ENCODE data around the gene RFX3. TPM values are rescaled to one million over a fixed set of nuclear protein-coding genes. Genes with fewer than 3 reads are reported as not detected.

RFX3 gene
- total RNA-seq, 1 donor from 2014 or later = 61.6 TPM

DNA sequence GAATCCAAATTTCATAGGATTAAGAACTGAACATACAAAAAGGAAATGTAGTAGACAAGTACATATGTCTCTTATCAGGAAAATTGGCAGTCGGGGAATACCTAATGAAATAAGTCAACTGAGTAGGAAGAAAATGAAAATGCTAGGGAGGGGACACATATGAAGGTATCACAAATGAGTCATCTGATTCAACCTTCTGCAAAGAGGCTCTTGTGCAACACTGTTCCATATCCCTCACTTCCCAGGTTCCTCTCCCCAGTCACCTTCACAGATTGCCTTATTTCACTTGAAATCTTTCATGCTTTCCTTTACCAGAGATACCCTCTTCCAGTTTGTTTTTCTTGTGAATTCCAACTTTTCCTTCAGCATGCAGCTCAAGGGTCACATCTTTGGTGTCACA lies 139.0 kb downstream of the RFX3 start:
- Mint-ChIP-seq H3K4me1 (ENCODE audit: low read depth, unreplicated experiment) (peaks cover 2% of the 10 kb centered on the region), H3K9me3 (ENCODE audit: unreplicated experiment) (peaks cover 3% of the 10 kb centered on the region), H3K4me3 (ENCODE audit: unreplicated experiment) (no peak overlapping the region), H3K36me3 (ENCODE audit: unreplicated experiment) (peaks cover 24% of the 10 kb centered on the region), H3K27ac (ENCODE audit: unreplicated experiment) (no peak overlapping the region), H3K27me3 (ENCODE audit: unreplicated experiment) (no peaks in the 10 kb centered on the region)
- TF ChIP-seq, protein P1, sequence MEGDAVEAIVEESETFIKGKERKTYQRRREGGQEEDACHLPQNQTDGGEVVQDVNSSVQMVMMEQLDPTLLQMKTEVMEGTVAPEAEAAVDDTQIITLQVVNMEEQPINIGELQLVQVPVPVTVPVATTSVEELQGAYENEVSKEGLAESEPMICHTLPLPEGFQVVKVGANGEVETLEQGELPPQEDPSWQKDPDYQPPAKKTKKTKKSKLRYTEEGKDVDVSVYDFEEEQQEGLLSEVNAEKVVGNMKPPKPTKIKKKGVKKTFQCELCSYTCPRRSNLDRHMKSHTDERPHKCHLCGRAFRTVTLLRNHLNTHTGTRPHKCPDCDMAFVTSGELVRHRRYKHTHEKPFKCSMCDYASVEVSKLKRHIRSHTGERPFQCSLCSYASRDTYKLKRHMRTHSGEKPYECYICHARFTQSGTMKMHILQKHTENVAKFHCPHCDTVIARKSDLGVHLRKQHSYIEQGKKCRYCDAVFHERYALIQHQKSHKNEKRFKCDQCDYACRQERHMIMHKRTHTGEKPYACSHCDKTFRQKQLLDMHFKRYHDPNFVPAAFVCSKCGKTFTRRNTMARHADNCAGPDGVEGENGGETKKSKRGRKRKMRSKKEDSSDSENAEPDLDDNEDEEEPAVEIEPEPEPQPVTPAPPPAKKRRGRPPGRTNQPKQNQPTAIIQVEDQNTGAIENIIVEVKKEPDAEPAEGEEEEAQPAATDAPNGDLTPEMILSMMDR (IDR thresholded peaks at IDR 0.05; ENCODE audit: partially characterized antibody, unreplicated experiment) = no peak
- no peak for DNase-seq

DNA sequence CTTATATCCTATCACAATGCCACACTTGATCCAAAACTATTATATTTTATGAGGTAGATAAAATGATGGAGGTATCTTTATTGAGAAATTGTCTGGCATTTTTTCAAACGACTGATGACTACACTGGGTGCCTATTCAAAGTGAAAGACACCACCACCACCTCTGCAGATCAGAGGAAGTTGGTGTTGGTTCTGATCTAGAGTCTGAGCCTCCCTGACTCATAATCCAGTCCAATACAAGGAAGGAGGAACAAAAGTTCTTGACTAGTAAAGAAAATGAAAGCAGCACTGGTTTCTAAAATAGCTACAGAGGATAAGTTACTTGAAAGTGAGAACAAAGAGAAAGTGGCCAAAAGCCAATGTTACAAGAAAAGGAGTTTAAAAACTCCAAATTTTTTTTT lies 139.9 kb downstream of the RFX3 start:
- no peak for DNase-seq
- Mint-ChIP-seq H3K9me3 (ENCODE audit: unreplicated experiment) (peaks cover 3% of the 10 kb centered on the region), H3K4me1 (ENCODE audit: low read depth, unreplicated experiment) (no peaks in the 10 kb centered on the region), H3K36me3 (ENCODE audit: unreplicated experiment) (peaks cover 15% of the 10 kb centered on the region), H3K27me3 (ENCODE audit: unreplicated experiment) (no peaks in the 10 kb centered on the region), H3K4me3 (ENCODE audit: unreplicated experiment) (no peak overlapping the region), H3K27ac (ENCODE audit: unreplicated experiment) (no peak overlapping the region)
- TF ChIP-seq, protein P1 (IDR thresholded peaks at IDR 0.05; ENCODE audit: partially characterized antibody, unreplicated experiment) = no peak

DNA sequence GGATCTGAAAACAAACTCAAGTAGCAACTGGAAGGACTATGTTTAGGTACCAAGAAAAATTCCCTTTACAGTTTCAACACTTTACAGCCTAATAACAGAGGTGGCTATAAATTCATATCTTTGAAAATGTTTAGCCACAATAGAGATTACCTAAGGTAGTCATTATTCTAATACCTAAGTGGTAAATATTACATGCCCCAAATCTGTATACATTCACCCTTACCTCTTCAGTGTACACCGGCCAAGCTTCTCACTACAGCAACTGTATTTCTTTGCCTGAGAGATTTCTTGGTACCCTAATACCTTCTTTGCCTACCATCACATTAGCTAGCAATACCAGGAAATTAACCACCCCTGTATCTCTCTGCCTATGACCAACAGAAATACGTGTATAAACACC lies 154.0 kb downstream of the RFX3 start:
- H3K27me3 Mint-ChIP-seq (ENCODE audit: unreplicated experiment) = peaks cover 4% of the 10 kb centered on the region
- peaks cover 8% of the 10 kb centered on the region for H3K4me1 Mint-ChIP-seq (ENCODE audit: low read depth, unreplicated experiment)
- no peak for DNase-seq
- no peak overlapping the region for H3K27ac Mint-ChIP-seq (ENCODE audit: unreplicated experiment)
- no peak overlapping the region for H3K4me3 Mint-ChIP-seq (ENCODE audit: unreplicated experiment)
- TF ChIP-seq, protein P1 (IDR thresholded peaks at IDR 0.05; ENCODE audit: partially characterized antibody, unreplicated experiment) = no peak
- H3K9me3 Mint-ChIP-seq (ENCODE audit: unreplicated experiment) = peaks cover 3% of the 10 kb centered on the region
- H3K36me3 Mint-ChIP-seq (ENCODE audit: unreplicated experiment) = no peaks in the 10 kb centered on the region

DNA sequence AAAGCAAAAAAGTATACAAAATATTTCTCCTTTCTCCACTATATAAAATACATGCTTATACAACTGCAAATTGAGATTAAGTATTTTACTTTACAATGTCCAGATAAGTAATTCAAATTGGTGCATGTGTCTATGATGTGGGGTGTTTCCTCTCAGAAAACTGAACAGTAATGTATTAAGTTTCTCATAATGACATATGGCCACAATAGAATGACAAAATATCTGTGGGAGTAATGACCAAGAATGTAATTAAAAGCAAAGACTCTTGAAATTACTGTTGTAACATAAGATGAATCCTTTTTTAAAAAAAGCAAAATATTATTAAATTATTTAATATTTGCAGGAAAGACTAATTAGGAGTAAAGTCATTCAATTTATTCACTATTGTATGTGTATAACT lies 155.1 kb downstream of the RFX3 start:
- Mint-ChIP-seq H3K36me3 (ENCODE audit: unreplicated experiment) (no peaks in the 10 kb centered on the region), H3K27ac (ENCODE audit: unreplicated experiment) (no peak overlapping the region), H3K27me3 (ENCODE audit: unreplicated experiment) (peaks cover 2% of the 10 kb centered on the region), H3K9me3 (ENCODE audit: unreplicated experiment) (peaks cover 3% of the 10 kb centered on the region), H3K4me3 (ENCODE audit: unreplicated experiment) (no peak overlapping the region), H3K4me1 (ENCODE audit: low read depth, unreplicated experiment) (peaks cover 8% of the 10 kb centered on the region)
- TF ChIP-seq, protein P1 (IDR thresholded peaks at IDR 0.05; ENCODE audit: partially characterized antibody, unreplicated experiment) = no peak
- DNase-seq = no peak

DNA sequence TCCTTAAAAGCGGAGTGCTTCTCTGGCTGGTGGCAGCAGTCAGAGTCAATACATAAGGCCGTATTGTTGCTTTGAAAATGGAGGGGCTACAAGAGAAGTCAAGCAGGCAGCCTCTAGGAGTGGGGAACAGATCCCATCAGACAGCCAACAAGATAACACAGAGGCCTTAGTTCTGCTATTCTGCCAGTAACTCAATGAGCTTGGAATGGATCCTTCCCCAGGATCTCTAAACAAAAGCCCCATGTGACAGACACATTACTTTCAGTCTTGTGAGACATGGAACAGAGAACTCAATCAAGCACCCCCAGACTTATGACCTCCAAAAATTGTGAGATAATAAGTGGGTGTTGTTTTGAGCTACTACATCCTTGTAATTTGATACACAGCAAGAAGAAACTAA lies 158.6 kb downstream of the RFX3 start:
- no peaks in the 10 kb centered on the region for H3K36me3 Mint-ChIP-seq (ENCODE audit: unreplicated experiment)
- TF ChIP-seq, protein P1 (IDR thresholded peaks at IDR 0.05; ENCODE audit: partially characterized antibody, unreplicated experiment) = no peak
- H3K9me3 Mint-ChIP-seq (ENCODE audit: unreplicated experiment) = peaks cover 3% of the 10 kb centered on the region
- peaks cover 11% of the 10 kb centered on the region for H3K4me1 Mint-ChIP-seq (ENCODE audit: low read depth, unreplicated experiment)
- H3K27ac Mint-ChIP-seq (ENCODE audit: unreplicated experiment) = no peak overlapping the region
- DNase-seq = no peak
- H3K4me3 Mint-ChIP-seq (ENCODE audit: unreplicated experiment) = no peak overlapping the region
- peaks cover under 1% of the 10 kb centered on the region for H3K27me3 Mint-ChIP-seq (ENCODE audit: unreplicated experiment)

Data from glutamatergic neuron (in vitro differentiated cells).